ENCODE results near the gene BAG1. TPM values are rescaled to one million over a fixed set of nuclear protein-coding genes. Genes with fewer than 3 reads are reported as not detected.

BAG1 gene
- total and polyA plus RNA-seq, 12 donors, result 71.9 to 159 (median 132) TPM

DNA sequence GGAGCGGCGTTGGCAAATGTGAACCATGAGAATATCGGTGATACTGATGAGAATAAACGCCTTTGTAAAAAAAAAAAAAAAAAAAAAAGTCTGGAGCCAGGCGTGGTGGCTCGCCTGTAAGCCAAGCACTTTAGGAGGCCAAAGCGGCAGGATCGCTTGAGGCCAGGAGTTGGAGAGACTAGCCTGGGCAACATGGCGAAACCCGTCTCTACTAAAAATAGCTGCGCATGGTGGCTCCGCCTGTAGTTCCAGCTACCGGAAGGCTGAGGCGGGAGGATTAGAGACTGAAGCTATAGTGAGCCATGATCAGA is 25.4 kb upstream of the BAG1 start:
- intact Hi-C loops (cut with DNase I), result loop anchor here in 7 of 10 donors (5.0 to 10.0 kb wide), 4 partner anchors 127 to 182 kb away; partner anchors contain the start of gene NOL6 (in 1 of the 7)

DNA sequence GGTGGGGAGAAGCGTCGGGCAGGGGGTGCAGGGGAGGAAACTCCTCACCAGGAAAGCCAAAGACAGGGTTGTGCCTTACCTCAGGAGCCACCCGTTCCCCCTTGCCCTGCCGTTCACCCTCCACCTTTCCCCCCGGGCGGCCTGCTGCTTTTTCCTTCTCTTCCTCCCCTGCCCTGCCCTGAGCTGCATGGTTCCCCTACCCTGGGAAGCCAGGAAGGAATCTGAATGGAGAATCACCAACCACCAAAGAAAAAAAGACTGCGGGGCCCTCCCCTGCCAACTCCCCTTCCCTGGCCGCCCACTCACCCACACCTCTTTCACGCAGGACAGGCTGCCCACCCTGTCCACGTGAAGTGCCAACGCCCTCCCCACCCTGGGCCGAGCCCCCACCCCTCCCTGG is 25.0 kb upstream of the BAG1 start:
- TF ChIP-seq, protein P1, sequence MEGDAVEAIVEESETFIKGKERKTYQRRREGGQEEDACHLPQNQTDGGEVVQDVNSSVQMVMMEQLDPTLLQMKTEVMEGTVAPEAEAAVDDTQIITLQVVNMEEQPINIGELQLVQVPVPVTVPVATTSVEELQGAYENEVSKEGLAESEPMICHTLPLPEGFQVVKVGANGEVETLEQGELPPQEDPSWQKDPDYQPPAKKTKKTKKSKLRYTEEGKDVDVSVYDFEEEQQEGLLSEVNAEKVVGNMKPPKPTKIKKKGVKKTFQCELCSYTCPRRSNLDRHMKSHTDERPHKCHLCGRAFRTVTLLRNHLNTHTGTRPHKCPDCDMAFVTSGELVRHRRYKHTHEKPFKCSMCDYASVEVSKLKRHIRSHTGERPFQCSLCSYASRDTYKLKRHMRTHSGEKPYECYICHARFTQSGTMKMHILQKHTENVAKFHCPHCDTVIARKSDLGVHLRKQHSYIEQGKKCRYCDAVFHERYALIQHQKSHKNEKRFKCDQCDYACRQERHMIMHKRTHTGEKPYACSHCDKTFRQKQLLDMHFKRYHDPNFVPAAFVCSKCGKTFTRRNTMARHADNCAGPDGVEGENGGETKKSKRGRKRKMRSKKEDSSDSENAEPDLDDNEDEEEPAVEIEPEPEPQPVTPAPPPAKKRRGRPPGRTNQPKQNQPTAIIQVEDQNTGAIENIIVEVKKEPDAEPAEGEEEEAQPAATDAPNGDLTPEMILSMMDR (IDR thresholded peaks at IDR 0.05), result no peak
- Histone ChIP-seq H3K27ac (peak overlapping the region; percentile 94 to 100 (median 98)), H3K27me3 (no peaks in the 10 kb centered on the region), H3K4me3 (peak overlapping the region; percentile 59 to 94 (median 79)), H3K4me1 (peaks cover 0 to 55% (median 43%) of the 10 kb centered on the region in 9 donors), H3K9me3 (no peaks in the 10 kb centered on the region), H3K36me3 (peaks cover 0 to 49% (median 0%) of the 10 kb centered on the region in 9 donors)
- 12 to 14% methylated on average over 9 to 11 of the region's 12 CpGs for WGBS, 2 donors
- intact Hi-C loops (cut with DNase I), result loop anchor here in 7 of 10 donors (5.0 to 10.0 kb wide), 4 partner anchors 128 to 183 kb away; partner anchors contain the start of gene NOL6 (in 1 of the 7)
- ATAC-seq (peak in 7 of 8 donors; percentile 0 to 40 (median 14)), DNase-seq (peak; percentile 13 to 21)

More for the DNA sequence above, 25.4 kb upstream of the BAG1 start:
- H3K27ac ChIP-seq, result peak overlapping the region; percentile 94 to 100 (median 98)
- no peaks in the 10 kb centered on the region for H3K9me3 ChIP-seq
- ATAC-seq (peak; percentile 44 to 75 (median 66)), DNase-seq (no peak)
- H3K4me3 ChIP-seq, result peak overlapping the region; percentile 59 to 94 (median 79)
- H3K36me3 ChIP-seq, result peaks cover 0 to 49% (median 4%) of the 10 kb centered on the region in 9 donors
- 0 to 1% methylated on average over 14 of the region's 14 CpGs for WGBS, 2 donors
- H3K4me1 ChIP-seq, result peaks cover 0 to 56% (median 43%) of the 10 kb centered on the region in 9 donors
- TF ChIP-seq, protein P1 (IDR thresholded peaks at IDR 0.05), result no peak
- H3K27me3 ChIP-seq, result no peaks in the 10 kb centered on the region

DNA sequence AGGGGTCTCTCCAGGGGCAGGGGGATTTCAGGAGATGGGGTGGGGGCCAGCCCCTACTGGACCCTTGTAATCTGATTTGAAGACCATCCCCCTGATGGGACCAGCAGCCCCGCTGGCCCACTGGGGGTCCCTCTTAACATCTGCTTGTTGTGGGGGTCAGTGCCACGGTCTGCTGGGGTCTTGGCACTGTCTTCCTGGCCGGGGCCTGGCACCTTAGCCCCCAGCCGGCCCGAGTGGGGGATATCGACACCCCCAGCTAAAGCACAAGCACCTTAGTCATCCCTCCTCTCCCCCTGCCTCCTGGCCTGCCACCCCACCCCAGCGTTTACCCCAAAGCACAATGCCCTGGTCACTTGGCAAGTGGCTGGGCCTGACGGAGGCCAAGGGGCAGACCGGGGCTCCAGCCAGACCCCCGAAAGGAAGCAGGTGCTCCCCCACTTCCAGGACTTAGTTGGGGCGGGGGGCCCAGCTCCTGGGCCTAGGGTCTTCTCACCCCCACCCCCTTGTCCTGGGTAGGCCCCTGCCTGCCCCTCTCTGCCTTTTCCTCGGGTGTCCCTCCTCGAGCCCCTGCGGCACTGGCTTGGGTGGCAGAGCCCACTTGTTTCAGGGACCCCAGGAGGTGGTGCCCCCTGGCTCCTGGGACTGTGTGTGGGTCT is 24.4 kb upstream of the BAG1 start:
- 83 to 86% methylated on average over 14 of the region's 14 CpGs for WGBS, 2 donors
- intact Hi-C loops (cut with DNase I), result loop anchor here in 7 of 10 donors (5.0 to 10.0 kb wide), 4 partner anchors 128 to 183 kb away; partner anchors contain the start of gene NOL6 (in 1 of the 7)
- Histone ChIP-seq H3K36me3 (peaks cover 0 to 49% (median 0%) of the 10 kb centered on the region in 9 donors), H3K4me1 (peaks cover 0 to 49% (median 43%) of the 10 kb centered on the region in 9 donors), H3K27ac (peak overlapping the region; percentile 94 to 100 (median 98)), H3K9me3 (no peaks in the 10 kb centered on the region), H3K4me3 (peak overlapping the region in 6 of 10 donors; percentile 60 to 94 (median 84)), H3K27me3 (no peaks in the 10 kb centered on the region)
- TF ChIP-seq, protein P1 (IDR thresholded peaks at IDR 0.05), result no peak
- ATAC-seq, result peak in 1 of 8 donors; percentile 12
- DNase-seq, result peak; percentile 9 to 15

DNA sequence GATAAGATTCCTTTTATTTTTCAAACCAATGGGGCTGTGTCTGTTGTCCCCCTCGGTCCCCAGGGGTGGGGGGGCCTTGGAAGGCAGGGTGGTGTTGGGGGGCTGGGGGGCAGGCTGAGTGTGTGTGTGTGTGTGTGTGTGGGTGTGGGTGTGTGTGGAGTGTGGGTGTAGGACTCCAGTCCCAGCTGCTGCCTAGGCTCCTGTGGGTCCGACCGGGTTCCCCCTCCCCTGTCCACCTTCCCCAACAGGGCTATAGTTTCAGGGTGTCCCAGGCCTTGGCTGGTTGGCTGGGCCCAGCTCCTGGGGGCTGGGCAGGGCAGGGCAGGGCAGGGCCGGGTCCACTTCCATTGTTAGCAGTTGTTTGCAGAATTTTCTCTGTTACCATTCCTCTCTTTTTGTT is 23.7 kb upstream of the BAG1 start:
- Histone ChIP-seq H3K4me3 (no peak overlapping the region), H3K27ac (peak overlapping the region in 3 of 10 donors; percentile 98 to 100 (median 99)), H3K4me1 (peaks cover 0 to 43% (median 37%) of the 10 kb centered on the region in 9 donors), H3K9me3 (no peaks in the 10 kb centered on the region), H3K27me3 (no peaks in the 10 kb centered on the region), H3K36me3 (peaks cover 0 to 49% (median 0%) of the 10 kb centered on the region in 9 donors)
- 82 to 91% methylated on average over 4 of the region's 4 CpGs for WGBS, 2 donors
- peak in 1 of 2 donors; percentile 16 for DNase-seq
- TF ChIP-seq, protein P1 (IDR thresholded peaks at IDR 0.05), result no peak
- intact Hi-C loops (cut with DNase I), result loop anchor here in 7 of 10 donors (5.0 to 10.0 kb wide), 4 partner anchors 129 to 184 kb away; partner anchors contain the start of gene NOL6 (in 1 of the 7)
- no peak for ATAC-seq

All from heart right ventricle (tissue), 16 donors.